ENCODE results near the gene TRIM46. TPM values are rescaled to one million over a fixed set of nuclear protein-coding genes. Genes with fewer than 3 reads are reported as not detected.

The TRIM46 gene
- total RNA-seq, 1 donor from 2014 or later = 10.7 TPM

Other genes with a start within 250 kb of the TRIM46 start
- gene PMVK, start 237.1 kb upstream of the TRIM46 start, total RNA-seq = 47.4 and 47.7 TPM in 2 replicates
- gene PBXIP1, start 217.8 kb upstream of the TRIM46 start, total RNA-seq = 19.3 and 21.6 TPM in 2 replicates
- 34.4 and 34.8 TPM in 2 replicates for gene PYGO2, start 212.1 kb upstream of the TRIM46 start, total RNA-seq
- 50.4 and 60.5 TPM in 2 replicates for gene SHC1, start 203.1 kb upstream of the TRIM46 start, total RNA-seq
- 179 and 181 TPM in 2 replicates for gene CKS1B, start 199.2 kb upstream of the TRIM46 start, total RNA-seq
- gene FLAD1, start 190.5 kb upstream of the TRIM46 start, total RNA-seq = 69.9 and 71.8 TPM in 2 replicates
- 0.79 and 1.4 TPM in 2 replicates for gene LENEP, start 180.3 kb upstream of the TRIM46 start, total RNA-seq
- 145 and 150 TPM in 2 replicates for gene ZBTB7B, start 171.0 kb upstream of the TRIM46 start, total RNA-seq
- 0.16 TPM in 1 of 2 replicates, not detected in the other for gene DCST2, start 140.1 kb upstream of the TRIM46 start, total RNA-seq
- gene DCST1, start 140.0 kb upstream of the TRIM46 start, total RNA-seq = not detected in 2 replicates
- gene ADAM15, start 122.5 kb upstream of the TRIM46 start, total RNA-seq = 79.7 and 84.5 TPM in 2 replicates
- gene EFNA4, start 110.1 kb upstream of the TRIM46 start, total RNA-seq = 5.8 and 6.2 TPM in 2 replicates
- 3.6 and 4.4 TPM in 2 replicates for gene EFNA3, start 95.0 kb upstream of the TRIM46 start, total RNA-seq
- gene EFNA1, start 46.0 kb upstream of the TRIM46 start, total RNA-seq = 0.24 TPM in 1 of 2 replicates, not detected in the other
- 46.2 and 46.3 TPM in 2 replicates for gene SLC50A1, start 38.0 kb upstream of the TRIM46 start, total RNA-seq
- gene DPM3, start 33.3 kb upstream of the TRIM46 start, total RNA-seq = 34.5 and 37.2 TPM in 2 replicates
- gene KRTCAP2, start 545 bp upstream of the TRIM46 start, total RNA-seq = 244 and 245 TPM in 2 replicates
- 10.5 and 10.6 TPM in 2 replicates for gene THBS3, start 34.0 kb downstream of the TRIM46 start, total RNA-seq
- 62.4 and 64.7 TPM in 2 replicates for gene MTX1, start 34.8 kb downstream of the TRIM46 start, total RNA-seq
- 45.1 and 46.2 TPM in 2 replicates for gene ENTREP3, start 81.6 kb downstream of the TRIM46 start, total RNA-seq
- 152 and 158 TPM in 2 replicates for gene SCAMP3, start 88.5 kb downstream of the TRIM46 start, total RNA-seq
- 86.2 and 90.6 TPM in 2 replicates for gene CLK2, start 99.7 kb downstream of the TRIM46 start, total RNA-seq
- gene HCN3, start 103.6 kb downstream of the TRIM46 start, total RNA-seq = 3.2 and 3.8 TPM in 2 replicates
- 0.09 TPM in 1 of 2 replicates, not detected in the other for gene PKLR, start 127.6 kb downstream of the TRIM46 start, total RNA-seq
- 321 and 324 TPM in 2 replicates for gene FDPS, start 135.0 kb downstream of the TRIM46 start, total RNA-seq
- 29.9 and 30.1 TPM in 2 replicates for gene RUSC1, start 147.0 kb downstream of the TRIM46 start, total RNA-seq

Data from activated CD4-positive, alpha-beta T cell treated with anti-CD3 and anti-CD28 coated beads, Interleukin-2, amount 10 ng/mL, durations not matched to agents 24 days and 14 days (primary cell).